GM12891 (cell line): ENCODE data around the gene ANKMY1.

Source experiments
- POLR2A ChIP-seq: IDR thresholded peaks from 2 replicates; pipeline ENCODE4 v1.6.1; 2011; ENCODE audit warnings: low read depth, low read length, control low read depth
- POLR2AphosphoS5 ChIP-seq: IDR thresholded peaks from 2 replicates; pipeline ENCODE4 v1.6.1; 2011; ENCODE audit warnings: low read depth, low read length, control low read depth
- POU2F2 ChIP-seq: IDR thresholded peaks from 2 replicates; pipeline ENCODE4 v1.6.1; 2011; ENCODE audit warnings: low read depth, mild to moderate bottlenecking, control low read depth, low read length, moderate library complexity
- SPI1 ChIP-seq: IDR thresholded peaks from 2 replicates; pipeline ENCODE4 v1.6.1; 2011; ENCODE audit warnings: low read depth, low read length, control low read depth
- TAF1 ChIP-seq: IDR thresholded peaks from 2 replicates; pipeline ENCODE4 v1.6.1; 2011; ENCODE audit warnings: low read depth, low read length, control low read depth

GRCh38 chr2:240467659-240468302, 90.0 kb downstream of the ANKMY1 start:
- TF ChIP-seq POLR2A (no peak), TAF1 (no peak), POLR2AphosphoS5 (no peak), POU2F2 (no peak), SPI1 (no peak)
